Measurements from ENCODE around the gene FILIP1.

GRCh38 chr6:75337835-75338580, 155.6 kb downstream of the FILIP1 start:
- TF ChIP-seq CTCF (conservative IDR thresholded peaks at IDR 0.05) (no peak), ZFX (IDR thresholded peaks at IDR 0.05) (no peak)
